Activated CD8-positive, alpha-beta memory T cell treated with anti-CD3 and anti-CD28 coated beads, Interleukin-2, amount 50 U/mL, for 1 hour (primary cell): ENCODE results near the gene ZFP2.

Source experiments
- DNase-seq: peaks from one replicate; pipeline ENCODE4 v3.0.0-alpha.2; 2020; ENCODE audit errors: extremely low read depth

ZFP2 gene

GRCh38 chr5:178981381-178981780, 85.7 kb downstream of the ZFP2 start:
- DNase-seq: no peak
